Kidney (tissue), 14 donors: ENCODE results near the gene PRLR. TPM values are rescaled to one million over a fixed set of nuclear protein-coding genes. Genes with fewer than 3 reads are reported as not detected.

Experiments
- DNase-seq, 5 donors: peaks; one replicate each; pipeline ENCODE4 v3.0.0-alpha.2; 2013 to 2020
- FAIRE-seq: peaks from 2 replicates; lab custom pipeline; 2012; peaks lifted over from hg19 to GRCh38; lab: Jason Lieb, UNC
- H3K27ac ChIP-seq, 2 donors: one replicate each; pipeline ENCODE4 v1.7.0; 2013; ENCODE audit warnings: low read depth in 2 of 2, low read length in 2 of 2, inconsistent platforms in 1 of 2
- H3K27me3 ChIP-seq: one replicate; pipeline ENCODE4 v1.7.1; 2013; ENCODE audit warnings: low read length, inconsistent platforms; ENCODE audit not compliant: control insufficient read depth, insufficient read depth
- H3K36me3 ChIP-seq, 3 donors: one replicate each; pipeline versions ENCODE4 v1.7.0 to v1.7.1; 2013; ENCODE audit warnings: low read length in 3 of 3, control low read depth in 1 of 3, inconsistent platforms in 1 of 3; ENCODE audit not compliant: insufficient read depth in 3 of 3, control insufficient read depth in 2 of 3
- H3K4me1 ChIP-seq, 3 donors: one replicate each; pipeline versions ENCODE4 v1.7.0 to v1.7.1; 2013; ENCODE audit warnings: low read length in 3 of 3, inconsistent platforms in 1 of 3, low read depth in 1 of 3; ENCODE audit not compliant: control insufficient read depth in 2 of 3, insufficient read depth in 2 of 3
- H3K4me3 ChIP-seq, 3 donors: one replicate each; pipeline versions ENCODE4 v1.7.0 to v1.8.1; 2013; ENCODE audit warnings: low read length in 3 of 3, control low read depth in 1 of 3, inconsistent platforms in 1 of 3
- H3K9ac ChIP-seq, 3 donors: one replicate each; pipeline versions ENCODE4 v1.7.0 to v1.7.1; 2013; ENCODE audit warnings: low read length in 3 of 3, control low read depth in 1 of 3, inconsistent platforms in 1 of 3
- H3K9me3 ChIP-seq, 3 donors: one replicate each; pipeline versions ENCODE4 v1.7.0 to v1.7.1; 2013; ENCODE audit warnings: low read length in 3 of 3, control low read depth in 1 of 3, inconsistent platforms in 1 of 3; ENCODE audit not compliant: control insufficient read depth in 2 of 3, insufficient read depth in 1 of 3
- intact Hi-C: fragments of 100-400 bp; cut with DNase I; formaldehyde crosslinking; loops from one replicate; pipeline ENCODE4 v1.11.1; 2022
- polyA plus RNA-seq: library from polyadenylated mRNA; stranded (reverse); fragments of 350-450 nt; fragmentation: Illumina TruSeq; extraction: RNeasy Lipid Tissue Mini Kit (QIAGEN cat#74804); gene quantifications from one replicate; pipeline ENCODE4 v1.2.3, GENCODE V29; 2014; ENCODE audit warnings: low read depth, low replicate concordance; ENCODE audit not compliant: insufficient read depth
- total RNA-seq: library from RNA; stranded (reverse); fragmentation: NEBNext Ultra II Directional; extraction: Animal tissue kit (Norgen Biotek cat#: 25700); gene quantifications from one replicate; pipeline ENCODE4 v1.2.1, GENCODE V29; 2021
- TF ChIP-seq, protein P1 (sequence below): IDR thresholded peaks from 3 replicates; pipeline ENCODE4 v1.5.1; 2012; ENCODE audit warnings: mild to moderate bottlenecking, moderate library complexity, borderline replicate concordance; ENCODE audit not compliant: insufficient read depth; ENCODE audit errors: extremely low read depth
- donor health status: control.
- donor health status: control.
- donor health status: control.
- donor health status: control.
- donor health status: control.
- donor health status: DM: yes; HTN: yes; CAD: no.
- donor health status: Normal renal cell carcinoma (clear cell type).

PRLR gene
- total and polyA plus RNA-seq, 2 donors from 2014 or later: 6.3 to 9.3 TPM

DNA sequence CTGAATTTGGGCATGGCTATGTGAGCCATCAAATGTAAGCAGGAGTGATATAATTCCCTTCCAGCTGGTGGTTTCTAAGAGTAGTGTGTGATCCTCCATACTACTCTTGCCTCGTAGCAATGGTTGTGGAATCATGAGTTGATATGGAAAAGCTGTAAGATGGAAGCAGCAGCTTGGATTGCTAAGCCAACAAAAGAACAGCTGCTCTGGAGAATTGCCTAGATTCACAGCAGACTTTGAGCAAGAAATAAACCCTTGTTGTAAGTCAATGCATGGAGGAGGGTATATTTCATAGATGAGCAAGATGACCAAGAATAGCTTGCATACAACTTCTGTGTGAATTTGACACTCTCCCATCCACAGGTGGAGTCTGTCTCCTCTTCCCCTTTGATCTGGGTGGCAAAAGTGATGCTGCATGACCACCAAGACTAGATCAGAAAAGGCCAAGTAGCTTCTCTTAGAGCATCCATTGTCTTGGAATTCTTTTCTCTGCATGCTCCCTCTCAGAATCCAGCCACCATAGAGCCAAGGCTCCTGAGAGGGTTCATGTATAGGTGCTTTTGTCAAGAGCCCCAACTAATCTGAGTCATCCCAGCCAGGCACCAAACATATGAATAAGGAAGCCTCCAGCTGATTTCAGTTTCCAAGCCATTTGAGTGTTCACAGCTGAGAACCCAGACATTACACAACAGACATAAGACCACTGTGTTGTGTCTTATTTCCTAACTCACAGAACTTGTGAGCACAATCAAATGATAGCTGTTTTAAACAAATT lies 79.0 kb downstream of the PRLR start:
- H3K4me3 ChIP-seq: no peak overlapping the region
- H3K27ac ChIP-seq: no peak overlapping the region
- FAIRE-seq (no peak), DNase-seq (peak in 2 of 5 donors; percentile 15 to 81)
- peaks cover 0 to 4% (median 3%) of the 10 kb centered on the region in 3 donors for H3K4me1 ChIP-seq
- H3K36me3 ChIP-seq: no peaks in the 10 kb centered on the region
- no peak overlapping the region for H3K9ac ChIP-seq
- TF ChIP-seq, protein P1, sequence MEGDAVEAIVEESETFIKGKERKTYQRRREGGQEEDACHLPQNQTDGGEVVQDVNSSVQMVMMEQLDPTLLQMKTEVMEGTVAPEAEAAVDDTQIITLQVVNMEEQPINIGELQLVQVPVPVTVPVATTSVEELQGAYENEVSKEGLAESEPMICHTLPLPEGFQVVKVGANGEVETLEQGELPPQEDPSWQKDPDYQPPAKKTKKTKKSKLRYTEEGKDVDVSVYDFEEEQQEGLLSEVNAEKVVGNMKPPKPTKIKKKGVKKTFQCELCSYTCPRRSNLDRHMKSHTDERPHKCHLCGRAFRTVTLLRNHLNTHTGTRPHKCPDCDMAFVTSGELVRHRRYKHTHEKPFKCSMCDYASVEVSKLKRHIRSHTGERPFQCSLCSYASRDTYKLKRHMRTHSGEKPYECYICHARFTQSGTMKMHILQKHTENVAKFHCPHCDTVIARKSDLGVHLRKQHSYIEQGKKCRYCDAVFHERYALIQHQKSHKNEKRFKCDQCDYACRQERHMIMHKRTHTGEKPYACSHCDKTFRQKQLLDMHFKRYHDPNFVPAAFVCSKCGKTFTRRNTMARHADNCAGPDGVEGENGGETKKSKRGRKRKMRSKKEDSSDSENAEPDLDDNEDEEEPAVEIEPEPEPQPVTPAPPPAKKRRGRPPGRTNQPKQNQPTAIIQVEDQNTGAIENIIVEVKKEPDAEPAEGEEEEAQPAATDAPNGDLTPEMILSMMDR: no peak
- intact Hi-C loops: no loop called here
- H3K9me3 ChIP-seq: no peaks in the 10 kb centered on the region
- H3K27me3 ChIP-seq: no peaks in the 10 kb centered on the region

DNA sequence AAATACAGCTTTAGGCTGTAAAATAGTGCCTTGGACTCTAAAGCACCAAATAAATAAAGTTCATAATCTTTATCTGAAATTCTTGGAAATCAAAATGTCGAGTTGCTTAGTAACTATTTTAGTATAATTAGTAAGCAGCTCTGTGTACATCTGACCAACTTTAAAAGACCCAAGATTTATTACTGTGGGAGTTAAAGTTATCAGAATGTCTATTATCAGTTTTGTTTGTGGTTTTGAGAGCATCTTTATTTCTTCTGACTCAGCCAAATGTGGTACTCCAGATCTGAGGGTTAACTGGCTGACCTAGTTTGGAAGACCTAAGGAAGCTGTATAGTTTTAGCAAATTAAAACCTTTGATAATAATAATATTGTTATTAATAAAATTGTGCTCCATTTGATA lies 81.2 kb downstream of the PRLR start:
- FAIRE-seq (no peak), DNase-seq (no peak)
- Histone ChIP-seq H3K4me1 (peaks cover 0 to 4% (median 3%) of the 10 kb centered on the region in 3 donors), H3K27ac (no peak overlapping the region), H3K9ac (no peak overlapping the region), H3K4me3 (no peak overlapping the region), H3K36me3 (no peaks in the 10 kb centered on the region), H3K9me3 (no peaks in the 10 kb centered on the region), H3K27me3 (no peaks in the 10 kb centered on the region)
- intact Hi-C loops: no loop called here
- TF ChIP-seq, protein P1: no peak

DNA sequence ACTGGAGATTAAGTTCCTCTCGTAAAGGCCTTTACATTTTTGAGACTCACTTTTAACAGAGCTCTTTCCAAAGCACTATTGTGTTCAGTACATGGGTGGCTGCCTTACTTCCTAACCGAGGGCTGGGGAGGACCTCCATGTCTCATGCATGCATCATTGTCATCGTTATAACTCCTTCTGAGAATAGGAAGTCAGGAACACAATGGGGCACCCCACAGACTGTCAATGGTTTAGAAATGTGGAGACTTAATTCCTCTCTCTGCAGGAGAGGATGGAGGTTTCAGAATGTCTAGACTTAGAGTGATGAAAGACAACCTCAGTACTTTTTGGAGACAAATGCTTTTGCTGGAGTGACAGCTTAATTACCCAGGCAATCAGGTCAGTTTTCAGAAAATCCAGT lies 83.9 kb downstream of the PRLR start:
- Histone ChIP-seq H3K9me3 (no peaks in the 10 kb centered on the region), H3K4me3 (no peak overlapping the region), H3K36me3 (no peaks in the 10 kb centered on the region), H3K9ac (no peak overlapping the region), H3K4me1 (peaks cover 0 to 3% (median 0%) of the 10 kb centered on the region in 3 donors), H3K27me3 (no peaks in the 10 kb centered on the region), H3K27ac (no peak overlapping the region)
- intact Hi-C loops: no loop called here
- DNase-seq: no peak
- TF ChIP-seq, protein P1: no peak
- no peak for FAIRE-seq
